ENCODE measurements around the gene LRP6. TPM values are rescaled to one million over a fixed set of nuclear protein-coding genes. Genes with fewer than 3 reads are reported as not detected.

Gene LRP6
- total and polyA plus RNA-seq, 2 experiments from 2014 or later, result 29.1 to 73.8 TPM

GRCh38 chr12:12226187-12226586, 40.7 kb downstream of the LRP6 start:
- H3K27me3 ChIP-seq (ENCODE audit: insufficient read depth), result no peaks in the 10 kb centered on the region
- Mint-ChIP-seq H3K9me3 (no peaks in the 10 kb centered on the region), H3K36me3 (ENCODE audit: low read depth) (no peaks in the 10 kb centered on the region), H3K4me3 (no peak overlapping the region), H3K27me3 (ENCODE audit: insufficient read depth, low read depth, poor library complexity) (no peaks in the 10 kb centered on the region), H3K27ac (no peak overlapping the region), H3K4me1 (peaks cover 46% of the 10 kb centered on the region)
- H4K20me1 ChIP-seq (replicated peaks; ENCODE audit: insufficient read depth), result peaks cover 41% of the 10 kb centered on the region
- TF ChIP-seq ZNF331 (CRISPR knock-in tag; IDR thresholded peaks at IDR 0.05; ENCODE audit: low read depth) (no peak), STAT1 (IDR thresholded peaks at IDR 0.05; ENCODE audit: unreplicated experiment) (no peak), ZNF114 (CRISPR knock-in tag; IDR thresholded peaks at IDR 0.05) (no peak), CREB1 (CRISPR knock-in tag; IDR thresholded peaks at IDR 0.05; ENCODE audit: low read depth) (no peak), EZH2 (IDR thresholded peaks at IDR 0.05; ENCODE audit: low read depth, unreplicated experiment) (no peak), NANOG (IDR thresholded peaks at IDR 0.05; ENCODE audit: borderline replicate concordance) (no peak), POLR2AphosphoS5 (IDR thresholded peaks at IDR 0.05; ENCODE audit: low read depth) (no peak), EZH2phosphoT487 (IDR thresholded peaks at IDR 0.05; ENCODE audit: unreplicated experiment) (no peak), JUNB (IDR thresholded peaks at IDR 0.05; ENCODE audit: unreplicated experiment) (no peak), REST (IDR thresholded peaks at IDR 0.05; ENCODE audit: unreplicated experiment) (no peak)
- TF ChIP-seq, protein P1, sequence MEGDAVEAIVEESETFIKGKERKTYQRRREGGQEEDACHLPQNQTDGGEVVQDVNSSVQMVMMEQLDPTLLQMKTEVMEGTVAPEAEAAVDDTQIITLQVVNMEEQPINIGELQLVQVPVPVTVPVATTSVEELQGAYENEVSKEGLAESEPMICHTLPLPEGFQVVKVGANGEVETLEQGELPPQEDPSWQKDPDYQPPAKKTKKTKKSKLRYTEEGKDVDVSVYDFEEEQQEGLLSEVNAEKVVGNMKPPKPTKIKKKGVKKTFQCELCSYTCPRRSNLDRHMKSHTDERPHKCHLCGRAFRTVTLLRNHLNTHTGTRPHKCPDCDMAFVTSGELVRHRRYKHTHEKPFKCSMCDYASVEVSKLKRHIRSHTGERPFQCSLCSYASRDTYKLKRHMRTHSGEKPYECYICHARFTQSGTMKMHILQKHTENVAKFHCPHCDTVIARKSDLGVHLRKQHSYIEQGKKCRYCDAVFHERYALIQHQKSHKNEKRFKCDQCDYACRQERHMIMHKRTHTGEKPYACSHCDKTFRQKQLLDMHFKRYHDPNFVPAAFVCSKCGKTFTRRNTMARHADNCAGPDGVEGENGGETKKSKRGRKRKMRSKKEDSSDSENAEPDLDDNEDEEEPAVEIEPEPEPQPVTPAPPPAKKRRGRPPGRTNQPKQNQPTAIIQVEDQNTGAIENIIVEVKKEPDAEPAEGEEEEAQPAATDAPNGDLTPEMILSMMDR (conservative IDR thresholded peaks at IDR 0.05; ENCODE audit: low read depth in 2 of 2), result no peak
- TF ChIP-seq, protein P2, sequence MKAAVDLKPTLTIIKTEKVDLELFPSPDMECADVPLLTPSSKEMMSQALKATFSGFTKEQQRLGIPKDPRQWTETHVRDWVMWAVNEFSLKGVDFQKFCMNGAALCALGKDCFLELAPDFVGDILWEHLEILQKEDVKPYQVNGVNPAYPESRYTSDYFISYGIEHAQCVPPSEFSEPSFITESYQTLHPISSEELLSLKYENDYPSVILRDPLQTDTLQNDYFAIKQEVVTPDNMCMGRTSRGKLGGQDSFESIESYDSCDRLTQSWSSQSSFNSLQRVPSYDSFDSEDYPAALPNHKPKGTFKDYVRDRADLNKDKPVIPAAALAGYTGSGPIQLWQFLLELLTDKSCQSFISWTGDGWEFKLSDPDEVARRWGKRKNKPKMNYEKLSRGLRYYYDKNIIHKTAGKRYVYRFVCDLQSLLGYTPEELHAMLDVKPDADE (IDR thresholded peaks at IDR 0.05), result no peak
- TF ChIP-seq, protein P3, sequence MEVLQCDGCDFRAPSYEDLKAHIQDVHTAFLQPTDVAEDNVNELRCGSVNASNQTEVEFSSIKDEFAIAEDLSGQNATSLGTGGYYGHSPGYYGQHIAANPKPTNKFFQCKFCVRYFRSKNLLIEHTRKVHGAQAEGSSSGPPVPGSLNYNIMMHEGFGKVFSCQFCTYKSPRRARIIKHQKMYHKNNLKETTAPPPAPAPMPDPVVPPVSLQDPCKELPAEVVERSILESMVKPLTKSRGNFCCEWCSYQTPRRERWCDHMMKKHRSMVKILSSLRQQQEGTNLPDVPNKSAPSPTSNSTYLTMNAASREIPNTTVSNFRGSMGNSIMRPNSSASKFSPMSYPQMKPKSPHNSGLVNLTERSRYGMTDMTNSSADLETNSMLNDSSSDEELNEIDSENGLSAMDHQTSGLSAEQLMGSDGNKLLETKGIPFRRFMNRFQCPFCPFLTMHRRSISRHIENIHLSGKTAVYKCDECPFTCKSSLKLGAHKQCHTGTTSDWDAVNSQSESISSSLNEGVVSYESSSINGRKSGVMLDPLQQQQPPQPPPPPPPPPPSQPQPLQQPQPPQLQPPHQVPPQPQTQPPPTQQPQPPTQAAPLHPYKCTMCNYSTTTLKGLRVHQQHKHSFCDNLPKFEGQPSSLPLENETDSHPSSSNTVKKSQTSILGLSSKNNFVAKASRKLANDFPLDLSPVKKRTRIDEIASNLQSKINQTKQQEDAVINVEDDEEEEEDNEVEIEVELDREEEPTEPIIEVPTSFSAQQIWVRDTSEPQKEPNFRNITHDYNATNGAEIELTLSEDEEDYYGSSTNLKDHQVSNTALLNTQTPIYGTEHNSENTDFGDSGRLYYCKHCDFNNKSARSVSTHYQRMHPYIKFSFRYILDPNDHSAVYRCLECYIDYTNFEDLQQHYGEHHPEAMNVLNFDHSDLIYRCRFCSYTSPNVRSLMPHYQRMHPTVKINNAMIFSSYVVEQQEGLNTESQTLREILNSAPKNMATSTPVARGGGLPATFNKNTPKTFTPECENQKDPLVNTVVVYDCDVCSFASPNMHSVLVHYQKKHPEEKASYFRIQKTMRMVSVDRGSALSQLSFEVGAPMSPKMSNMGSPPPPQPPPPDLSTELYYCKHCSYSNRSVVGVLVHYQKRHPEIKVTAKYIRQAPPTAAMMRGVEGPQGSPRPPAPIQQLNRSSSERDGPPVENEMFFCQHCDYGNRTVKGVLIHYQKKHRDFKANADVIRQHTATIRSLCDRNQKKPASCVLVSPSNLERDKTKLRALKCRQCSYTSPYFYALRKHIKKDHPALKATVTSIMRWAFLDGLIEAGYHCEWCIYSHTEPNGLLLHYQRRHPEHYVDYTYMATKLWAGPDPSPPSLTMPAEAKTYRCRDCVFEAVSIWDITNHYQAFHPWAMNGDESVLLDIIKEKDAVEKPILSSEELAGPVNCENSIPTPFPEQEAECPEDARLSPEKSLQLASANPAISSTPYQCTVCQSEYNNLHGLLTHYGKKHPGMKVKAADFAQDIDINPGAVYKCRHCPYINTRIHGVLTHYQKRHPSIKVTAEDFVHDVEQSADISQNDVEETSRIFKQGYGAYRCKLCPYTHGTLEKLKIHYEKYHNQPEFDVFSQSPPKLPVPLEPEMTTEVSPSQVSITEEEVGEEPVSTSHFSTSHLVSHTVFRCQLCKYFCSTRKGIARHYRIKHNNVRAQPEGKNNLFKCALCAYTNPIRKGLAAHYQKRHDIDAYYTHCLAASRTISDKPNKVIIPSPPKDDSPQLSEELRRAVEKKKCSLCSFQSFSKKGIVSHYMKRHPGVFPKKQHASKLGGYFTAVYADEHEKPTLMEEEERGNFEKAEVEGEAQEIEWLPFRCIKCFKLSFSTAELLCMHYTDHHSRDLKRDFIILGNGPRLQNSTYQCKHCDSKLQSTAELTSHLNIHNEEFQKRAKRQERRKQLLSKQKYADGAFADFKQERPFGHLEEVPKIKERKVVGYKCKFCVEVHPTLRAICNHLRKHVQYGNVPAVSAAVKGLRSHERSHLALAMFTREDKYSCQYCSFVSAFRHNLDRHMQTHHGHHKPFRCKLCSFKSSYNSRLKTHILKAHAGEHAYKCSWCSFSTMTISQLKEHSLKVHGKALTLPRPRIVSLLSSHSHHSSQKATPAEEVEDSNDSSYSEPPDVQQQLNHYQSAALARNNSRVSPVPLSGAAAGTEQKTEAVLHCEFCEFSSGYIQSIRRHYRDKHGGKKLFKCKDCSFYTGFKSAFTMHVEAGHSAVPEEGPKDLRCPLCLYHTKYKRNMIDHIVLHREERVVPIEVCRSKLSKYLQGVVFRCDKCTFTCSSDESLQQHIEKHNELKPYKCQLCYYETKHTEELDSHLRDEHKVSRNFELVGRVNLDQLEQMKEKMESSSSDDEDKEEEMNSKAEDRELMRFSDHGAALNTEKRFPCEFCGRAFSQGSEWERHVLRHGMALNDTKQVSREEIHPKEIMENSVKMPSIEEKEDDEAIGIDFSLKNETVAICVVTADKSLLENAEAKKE (CRISPR knock-in tag; IDR thresholded peaks at IDR 0.05), result no peak
- H3K9me2 ChIP-seq (ENCODE audit: insufficient read depth), result no peaks in the 10 kb centered on the region
- H3K4me3 ChIP-seq, result no peak overlapping the region
- no peak overlapping the region for H3K27ac ChIP-seq (ENCODE audit: low read depth)
- H3F3A ChIP-seq (replicated peaks; ENCODE audit: low read depth), result no peaks in the 10 kb centered on the region
- DNase-seq (ENCODE audit: low spot score), result no peak
- peaks cover 44% of the 10 kb centered on the region for H3K4me1 ChIP-seq (ENCODE audit: insufficient read depth)
- H3K36me3 ChIP-seq (ENCODE audit: insufficient read depth), result no peaks in the 10 kb centered on the region
- no peak overlapping the region for H2AFZ ChIP-seq
- ATAC-seq, result no peak
- no peak overlapping the region for H3K4me2 ChIP-seq
- H3K79me2 ChIP-seq (replicated peaks; ENCODE audit: insufficient read depth), result peaks cover 100% of the 10 kb centered on the region
